Kidney capillary endothelial cell (primary cell): ENCODE measurements around the gene PBX1.

Experiments used
- DNase-seq: peaks from one replicate; pipeline ENCODE4 v3.0.0-alpha.2; 2018; ENCODE audit warnings: low spot score

The PBX1 gene

DNA sequence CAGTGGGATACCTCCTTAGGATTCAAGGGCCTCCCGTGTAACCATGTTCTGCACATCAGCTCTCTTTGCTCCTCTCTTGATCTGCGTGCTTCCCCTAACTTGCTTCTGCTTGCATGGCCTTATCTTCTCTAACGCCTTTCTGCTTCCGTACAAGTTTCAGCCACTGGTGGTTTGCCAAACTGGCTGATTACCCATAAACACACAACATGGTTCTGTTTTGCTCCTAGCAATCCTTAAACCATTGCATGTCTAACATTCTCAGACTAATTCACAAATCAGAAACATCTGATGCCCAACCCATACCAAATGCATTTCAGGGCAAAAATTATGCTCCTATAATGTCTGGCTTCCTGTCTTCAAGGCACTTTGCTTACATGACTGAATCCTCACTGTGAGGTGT lies 166.4 kb downstream of the PBX1 start:
- no peak for DNase-seq

DNA sequence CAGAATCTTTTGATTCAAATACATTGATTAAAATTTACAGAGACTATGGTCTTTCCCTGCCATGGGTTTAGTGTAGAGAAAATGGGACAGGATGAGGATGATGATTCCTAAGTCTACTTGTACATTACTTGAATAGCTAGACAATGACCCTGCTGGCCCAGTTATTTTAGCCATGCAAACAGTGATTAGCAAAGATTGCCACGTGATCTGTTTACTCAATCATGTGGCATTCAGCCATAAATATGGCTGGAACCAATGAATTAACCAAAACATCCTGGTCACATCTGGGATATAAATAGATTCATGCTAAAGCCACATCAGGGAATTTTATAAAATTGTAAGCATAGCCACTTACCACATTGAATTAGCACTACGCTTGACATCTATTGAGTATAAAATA lies 167.3 kb downstream of the PBX1 start:
- no peak for DNase-seq

DNA sequence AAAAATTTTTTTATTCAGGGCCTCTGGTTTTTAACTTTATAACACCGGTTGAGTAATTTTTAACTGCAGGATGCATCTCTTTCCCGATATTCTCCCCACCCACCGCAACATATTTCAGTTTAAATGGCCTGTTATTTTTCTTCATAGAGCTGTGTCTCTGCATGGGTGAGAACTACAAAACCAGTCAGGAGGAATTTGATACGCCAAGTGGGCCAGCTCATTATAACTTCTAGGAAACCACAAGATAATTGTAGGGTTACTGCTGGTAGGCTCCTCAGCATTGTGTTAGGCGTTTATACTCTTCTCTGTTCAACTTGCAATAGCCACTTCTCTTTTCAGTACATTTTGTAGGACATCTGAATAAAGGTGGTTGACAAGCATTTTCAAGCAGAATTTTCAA lies 169.7 kb downstream of the PBX1 start:
- DNase-seq = no peak

DNA sequence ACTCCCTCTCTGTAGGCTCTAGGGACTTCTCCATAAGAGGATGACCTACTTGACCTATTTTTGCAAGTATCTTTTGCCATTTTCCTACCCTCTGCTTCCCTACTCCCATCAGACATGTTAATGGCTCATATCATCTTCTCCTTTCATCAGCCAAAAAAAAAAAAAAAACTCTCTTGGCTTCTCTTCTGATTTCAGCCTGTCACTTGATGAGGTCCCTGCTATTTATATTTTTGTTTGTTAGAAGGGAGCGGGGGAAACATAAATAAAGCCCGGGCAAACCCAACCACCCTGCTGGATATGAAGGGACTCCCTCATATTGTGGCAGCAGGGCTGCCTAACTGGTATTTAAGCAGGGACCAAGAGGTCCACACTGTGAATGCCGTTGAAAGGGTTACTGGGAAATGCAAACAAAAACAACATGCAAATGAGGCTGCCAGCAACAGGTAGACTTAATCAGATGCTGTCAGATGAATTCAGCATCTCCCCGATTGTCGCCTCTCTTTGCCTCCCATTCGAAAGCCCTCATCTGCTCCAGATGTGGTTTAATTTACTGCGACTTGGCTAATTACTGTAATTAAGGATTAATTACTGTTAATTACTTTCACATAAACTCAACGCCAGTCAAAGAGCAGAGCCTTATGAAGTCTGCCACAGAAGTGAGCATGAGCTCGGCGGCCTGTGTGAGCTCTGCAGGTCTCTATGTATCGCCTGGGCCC lies 172.3 kb downstream of the PBX1 start:
- no peak for DNase-seq

DNA sequence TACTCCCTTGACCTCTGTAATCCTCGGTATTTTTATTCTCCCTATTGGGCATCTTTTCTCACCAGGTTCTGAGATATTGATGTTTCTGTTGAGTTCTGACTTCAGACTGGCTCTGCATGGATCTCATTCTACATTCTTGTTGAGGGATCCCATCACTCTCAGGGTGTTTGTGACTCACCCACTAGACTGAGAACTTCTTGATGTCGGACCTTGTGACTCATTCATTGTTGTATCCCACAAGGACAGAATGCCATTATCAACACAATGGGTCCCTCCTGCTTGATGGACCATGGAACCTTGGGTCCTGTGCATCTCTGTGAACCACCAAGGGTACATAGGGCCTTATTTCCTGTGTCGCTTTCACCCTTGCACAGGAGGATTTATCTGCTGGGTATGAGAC lies 174.1 kb downstream of the PBX1 start:
- DNase-seq = peak; percentile 42

DNA sequence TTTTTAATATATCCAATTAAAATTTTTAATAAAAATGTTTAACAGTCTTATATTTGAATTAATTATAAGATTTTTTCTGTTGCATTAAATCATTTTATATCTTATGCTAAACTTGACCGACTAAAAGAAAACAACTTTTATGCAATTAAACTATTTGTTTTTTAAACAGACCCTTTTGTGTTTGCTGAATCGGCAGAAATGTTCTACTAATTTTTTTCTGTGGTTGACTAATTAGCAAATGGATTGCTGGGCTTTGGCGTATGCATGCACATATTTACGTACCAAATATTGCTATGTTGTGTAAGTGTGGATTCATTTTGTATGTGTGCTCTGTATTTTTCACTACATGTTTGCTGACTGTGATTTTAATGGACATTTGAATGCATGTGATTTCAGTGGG lies 174.8 kb downstream of the PBX1 start:
- no peak for DNase-seq

DNA sequence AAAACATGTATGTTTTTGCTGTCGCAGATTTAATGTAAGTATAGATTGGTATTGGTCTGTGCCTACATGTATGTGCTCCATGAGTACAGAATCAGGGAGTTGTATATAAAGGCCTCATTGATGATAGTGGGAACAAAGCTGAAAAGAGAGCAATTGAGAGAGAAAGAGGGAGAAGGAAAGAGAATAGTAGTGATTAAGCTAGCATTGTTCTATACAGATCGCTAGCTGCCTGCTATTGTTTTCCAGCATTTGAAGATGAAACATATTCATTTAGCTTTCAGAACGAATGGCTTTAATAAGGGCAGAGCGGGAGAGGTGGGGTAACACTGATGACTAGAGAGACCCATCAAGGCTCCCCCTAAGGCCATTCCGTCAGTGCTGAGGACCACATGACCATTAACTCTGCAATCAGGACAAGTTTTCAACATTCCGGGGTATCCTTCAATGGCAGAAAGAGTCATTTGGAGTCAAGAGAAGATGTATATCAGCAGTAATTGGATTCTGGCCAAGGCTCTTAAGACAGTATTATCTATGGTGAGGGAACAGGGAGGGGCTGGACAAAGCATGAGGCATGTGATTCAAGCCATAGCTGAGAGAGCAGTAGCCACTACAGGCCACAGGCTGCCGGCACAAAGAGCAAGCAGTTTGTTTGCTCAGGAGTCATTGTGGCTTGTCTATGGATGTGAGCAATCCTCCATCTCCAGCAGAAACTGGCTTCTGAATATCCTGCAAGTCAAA lies 176.5 kb downstream of the PBX1 start:
- no peak for DNase-seq

DNA sequence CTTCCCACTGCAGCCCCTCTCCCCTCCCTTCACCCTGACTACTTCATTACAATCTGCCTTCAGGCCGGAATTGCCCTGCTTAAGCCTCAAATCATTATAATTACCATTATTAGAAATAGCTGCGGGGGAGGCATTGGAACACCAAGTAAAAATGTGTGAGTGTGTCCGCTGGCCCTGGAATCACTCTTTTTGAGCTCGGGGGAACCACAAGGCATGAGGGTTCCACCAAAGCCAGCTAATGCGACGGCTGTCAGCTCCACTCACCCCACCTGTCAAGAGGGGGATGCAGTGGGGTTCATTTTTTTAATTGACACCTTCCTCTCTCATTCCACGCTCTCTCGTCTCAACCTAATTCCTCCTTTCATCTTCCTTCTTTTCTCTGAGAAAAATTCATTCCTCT lies 177.2 kb downstream of the PBX1 start:
- no peak for DNase-seq

DNA sequence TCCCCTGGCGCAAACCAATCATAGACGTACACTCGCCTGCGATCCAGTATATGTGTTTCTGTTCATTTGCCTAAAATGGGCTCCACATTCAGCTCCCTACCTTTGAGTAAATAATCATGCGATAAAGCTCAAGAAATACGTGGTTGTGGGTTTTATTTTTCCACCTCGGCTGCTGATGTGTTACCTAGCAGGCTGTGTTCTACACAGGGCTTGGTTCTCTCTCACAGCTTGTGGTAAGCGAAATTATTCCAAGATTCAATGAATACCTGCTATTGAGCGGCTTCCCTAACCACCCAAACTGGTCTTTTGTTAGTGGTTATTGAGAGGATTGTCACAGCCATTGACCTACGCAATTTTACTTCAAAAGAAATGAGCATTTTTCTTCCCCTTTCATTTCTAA lies 180.2 kb downstream of the PBX1 start:
- DNase-seq = no peak

DNA sequence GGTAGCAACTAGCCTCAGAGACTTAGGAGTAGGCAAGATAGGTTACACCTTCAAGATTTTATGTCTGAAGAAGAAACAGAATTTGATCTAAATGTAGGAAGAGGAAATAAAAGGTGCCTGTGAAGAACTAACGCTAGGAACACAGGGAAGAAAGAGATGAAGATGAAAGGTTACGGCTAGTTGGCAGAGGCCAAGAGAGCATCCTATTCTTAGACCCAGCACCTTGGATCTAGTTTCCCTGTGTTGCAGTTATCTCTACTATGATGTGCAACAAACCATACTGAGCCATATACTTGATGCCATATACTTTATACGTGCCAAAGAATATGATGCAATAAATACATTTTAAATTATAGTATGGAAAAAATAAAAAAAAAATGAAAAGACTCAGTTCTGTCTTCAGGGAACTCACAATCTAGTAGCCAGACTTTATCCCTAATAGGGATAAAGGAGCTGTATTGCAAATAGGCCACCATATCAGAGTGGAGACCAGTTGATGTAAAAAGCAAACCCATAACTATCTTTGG lies 181.1 kb downstream of the PBX1 start:
- no peak for DNase-seq

DNA sequence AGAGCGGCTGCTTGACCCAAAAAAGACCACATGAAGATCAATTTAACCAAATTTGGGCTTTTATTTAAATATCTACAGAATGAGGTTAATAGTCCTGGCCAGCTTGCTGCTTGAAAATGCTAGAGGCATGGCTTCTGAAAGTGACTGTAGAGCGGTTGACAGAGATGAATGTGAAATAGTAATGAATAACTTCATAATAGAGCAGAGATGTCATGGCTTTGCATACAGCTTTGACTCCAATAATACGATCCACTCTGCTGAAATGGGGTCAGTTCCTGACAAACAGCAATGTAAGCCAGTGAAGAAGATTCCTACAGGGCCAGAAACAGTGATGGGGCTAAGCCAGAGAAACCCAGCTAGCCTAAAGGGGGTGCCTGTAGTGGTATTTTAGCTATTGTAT lies 183.8 kb downstream of the PBX1 start:
- DNase-seq = no peak

DNA sequence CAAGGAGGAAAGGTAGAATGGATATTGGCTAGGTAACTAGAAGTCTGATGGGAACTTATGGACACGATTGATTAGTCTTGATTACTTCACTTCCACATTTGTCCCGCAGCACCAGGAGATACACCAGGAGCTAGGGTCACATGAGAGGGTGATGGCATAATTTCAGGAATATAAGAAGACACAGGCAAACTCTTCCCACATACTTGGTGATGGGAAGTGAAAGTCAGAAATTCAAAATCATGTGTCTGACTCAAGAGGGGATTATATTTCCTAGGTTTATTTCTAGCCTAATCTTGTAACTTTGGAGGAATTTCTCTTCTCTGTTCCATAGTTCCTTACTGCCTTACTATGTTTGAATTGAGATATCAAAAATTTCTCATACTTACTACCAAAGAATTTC lies 185.0 kb downstream of the PBX1 start:
- DNase-seq = no peak

DNA sequence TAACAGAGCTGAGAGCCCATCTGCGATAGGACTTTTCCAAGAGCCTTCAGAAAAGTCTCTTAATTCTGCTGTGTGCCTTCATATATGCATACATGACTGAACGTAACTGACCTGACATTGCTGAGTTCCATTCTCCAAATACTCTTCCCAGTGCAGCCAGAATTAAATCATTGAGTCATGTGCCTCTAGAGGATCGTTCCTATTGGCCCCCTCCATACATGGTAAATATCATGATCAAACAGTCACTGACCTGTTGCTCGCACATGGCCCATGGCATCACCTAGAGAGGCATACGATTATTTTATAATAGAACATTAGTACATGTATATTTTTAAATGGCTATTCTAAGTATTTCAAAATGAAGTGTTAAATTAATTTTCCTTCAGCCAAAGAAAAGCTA lies 186.8 kb downstream of the PBX1 start:
- no peak for DNase-seq

DNA sequence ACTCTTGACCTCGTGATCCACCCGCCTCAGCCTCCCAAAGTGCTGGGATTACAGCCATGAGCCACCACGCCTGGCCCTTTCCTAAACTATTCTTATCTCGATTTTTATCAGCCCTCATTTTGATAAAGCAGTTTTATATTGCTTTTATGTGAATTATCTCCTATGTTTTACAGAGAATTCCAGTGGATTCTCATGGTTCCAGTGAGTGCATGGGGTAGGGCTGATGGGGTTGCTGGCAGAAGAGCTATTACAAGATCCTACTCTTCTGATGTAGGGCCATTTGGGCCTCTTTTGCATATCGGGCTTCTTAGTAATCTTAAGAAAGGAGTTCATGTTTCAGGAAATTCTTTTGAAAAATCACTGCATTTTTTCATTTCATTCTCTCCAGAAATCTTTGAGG lies 187.6 kb downstream of the PBX1 start:
- no peak for DNase-seq

DNA sequence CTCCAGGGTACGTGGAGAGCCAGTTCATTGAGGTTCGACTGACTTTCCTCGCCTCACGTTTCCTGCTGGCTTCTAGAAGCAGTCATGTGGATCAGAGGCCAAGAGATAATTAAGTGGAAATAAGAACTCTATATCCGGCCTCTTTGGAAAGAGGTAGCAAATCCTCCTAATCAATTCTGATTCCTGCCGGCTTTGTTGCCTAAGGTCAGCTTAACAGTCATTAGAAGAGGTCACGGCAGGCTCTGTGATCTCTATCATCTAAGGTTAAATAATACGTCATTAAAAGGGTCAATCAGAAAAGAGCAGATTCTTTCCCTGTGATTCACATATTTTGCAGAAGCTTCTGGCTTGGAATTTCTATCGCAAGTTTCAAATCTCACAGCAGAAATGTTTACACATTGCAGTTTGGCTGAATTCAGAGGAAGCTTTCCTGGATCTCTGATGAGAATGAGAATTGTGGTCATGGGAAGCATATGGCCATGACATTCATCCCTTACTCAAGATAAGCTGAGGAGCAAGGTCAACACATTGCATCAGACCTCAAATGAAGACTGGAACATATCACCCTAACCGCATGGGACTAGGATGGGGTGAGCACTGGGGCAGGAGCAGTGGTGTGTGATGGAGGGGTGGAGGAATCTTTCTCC lies 189.4 kb downstream of the PBX1 start:
- no peak for DNase-seq

DNA sequence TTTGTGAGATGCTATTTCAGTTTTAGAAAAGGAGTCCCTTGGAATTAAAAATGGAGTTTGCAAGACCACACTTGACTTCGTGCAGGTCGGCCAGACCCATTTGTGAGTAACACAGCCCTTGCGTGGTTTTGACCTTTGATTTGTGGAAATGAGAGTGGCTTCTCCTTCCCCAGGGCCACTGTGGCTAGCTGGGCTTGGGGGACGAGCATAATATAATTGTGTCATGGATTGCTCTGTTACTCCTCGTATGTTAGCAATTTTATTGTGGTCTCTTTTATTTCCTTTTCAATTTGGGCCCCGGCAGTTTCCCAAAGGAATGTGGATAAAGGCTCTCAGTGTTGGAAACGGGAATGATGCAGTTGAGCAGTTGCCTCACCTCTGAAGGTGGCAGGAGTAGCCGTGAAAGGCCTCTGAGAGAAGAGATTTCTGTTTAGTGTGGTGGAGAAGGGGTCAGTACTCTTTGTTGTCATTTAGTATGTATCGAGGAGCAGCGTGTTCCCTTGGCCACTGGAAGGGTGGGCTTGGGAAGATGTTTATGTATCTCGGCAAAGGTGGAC lies 194.6 kb downstream of the PBX1 start:
- no peak for DNase-seq

DNA sequence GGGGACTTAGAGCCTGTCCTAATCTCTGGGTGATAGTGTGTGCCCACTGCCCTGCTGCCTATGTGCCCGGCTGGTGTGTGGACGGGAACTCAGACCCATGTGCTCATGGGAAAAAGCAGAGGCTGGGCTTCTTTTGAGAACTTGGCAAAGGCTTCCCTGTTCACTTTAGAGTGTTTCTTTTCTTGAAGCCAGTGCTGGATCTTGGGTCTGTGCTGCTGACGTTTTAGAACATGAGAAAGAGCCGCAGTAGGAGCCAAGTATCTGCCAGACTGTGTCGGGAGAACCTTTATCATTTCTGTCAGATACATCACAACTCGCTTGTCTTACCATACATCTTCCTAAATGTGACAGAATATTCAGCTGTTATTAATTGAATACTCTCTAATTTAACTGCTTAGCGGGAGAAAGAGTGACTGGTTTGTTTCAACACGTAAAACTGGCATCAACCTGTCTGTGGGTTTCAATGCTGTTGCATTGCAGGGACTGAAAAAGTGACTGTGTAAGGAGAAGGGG lies 195.2 kb downstream of the PBX1 start:
- no peak for DNase-seq

DNA sequence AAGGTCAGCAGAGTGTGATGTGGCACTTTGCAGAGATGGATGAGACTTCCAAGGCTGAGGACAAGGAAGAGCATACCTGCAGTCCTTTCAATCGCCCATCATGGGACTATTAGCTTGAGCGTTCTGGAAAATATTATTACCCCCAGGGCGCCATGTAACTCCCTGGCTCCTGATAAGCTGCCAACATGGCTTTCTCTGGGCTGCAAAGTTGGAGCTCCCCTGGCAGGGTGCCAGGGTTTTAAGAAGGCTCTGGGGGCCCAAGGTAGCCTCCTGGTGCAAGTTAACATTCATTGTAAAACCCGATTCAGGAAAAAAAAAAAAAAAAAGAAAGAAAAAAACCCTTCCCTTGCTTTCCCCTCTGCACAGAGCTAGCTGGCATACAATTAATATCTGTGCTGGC lies 196.7 kb downstream of the PBX1 start:
- DNase-seq = no peak

DNA sequence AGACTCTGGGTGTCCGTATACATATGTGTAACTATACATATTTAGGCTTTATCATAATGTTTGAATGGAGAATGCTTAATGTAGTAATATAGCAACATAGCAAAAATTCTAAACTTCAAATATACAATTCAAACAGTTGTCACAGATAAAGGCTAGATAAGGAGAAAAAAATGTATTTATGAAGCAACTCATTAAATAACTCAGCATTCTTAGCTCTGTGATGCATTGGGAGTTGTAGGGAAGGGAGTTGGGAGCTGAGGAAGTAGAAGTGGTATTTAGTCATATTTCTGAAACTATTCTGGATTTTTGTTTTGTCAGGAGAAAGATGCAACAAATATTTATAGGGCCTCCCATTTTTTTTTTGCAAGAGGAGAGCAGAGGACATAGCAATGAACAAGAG lies 197.8 kb downstream of the PBX1 start:
- no peak for DNase-seq

DNA sequence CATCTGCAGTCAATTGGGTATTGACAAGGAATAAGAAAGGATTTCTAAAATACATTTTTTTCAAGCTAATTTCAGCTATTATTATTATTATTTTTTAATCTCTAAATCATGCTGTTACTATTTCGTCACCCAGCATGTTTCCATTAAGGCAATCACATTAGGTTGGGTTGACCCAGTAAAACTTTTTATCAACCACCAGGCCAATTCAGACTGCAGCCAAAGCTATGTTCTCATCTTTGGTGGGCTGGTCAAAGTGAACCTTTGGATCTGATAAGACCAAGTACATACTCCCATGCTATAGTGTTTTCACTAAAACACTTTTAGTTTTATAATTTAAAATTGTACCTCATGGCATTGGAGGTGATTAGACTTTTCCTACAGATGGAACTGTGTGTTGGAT lies 198.6 kb downstream of the PBX1 start:
- DNase-seq = no peak

DNA sequence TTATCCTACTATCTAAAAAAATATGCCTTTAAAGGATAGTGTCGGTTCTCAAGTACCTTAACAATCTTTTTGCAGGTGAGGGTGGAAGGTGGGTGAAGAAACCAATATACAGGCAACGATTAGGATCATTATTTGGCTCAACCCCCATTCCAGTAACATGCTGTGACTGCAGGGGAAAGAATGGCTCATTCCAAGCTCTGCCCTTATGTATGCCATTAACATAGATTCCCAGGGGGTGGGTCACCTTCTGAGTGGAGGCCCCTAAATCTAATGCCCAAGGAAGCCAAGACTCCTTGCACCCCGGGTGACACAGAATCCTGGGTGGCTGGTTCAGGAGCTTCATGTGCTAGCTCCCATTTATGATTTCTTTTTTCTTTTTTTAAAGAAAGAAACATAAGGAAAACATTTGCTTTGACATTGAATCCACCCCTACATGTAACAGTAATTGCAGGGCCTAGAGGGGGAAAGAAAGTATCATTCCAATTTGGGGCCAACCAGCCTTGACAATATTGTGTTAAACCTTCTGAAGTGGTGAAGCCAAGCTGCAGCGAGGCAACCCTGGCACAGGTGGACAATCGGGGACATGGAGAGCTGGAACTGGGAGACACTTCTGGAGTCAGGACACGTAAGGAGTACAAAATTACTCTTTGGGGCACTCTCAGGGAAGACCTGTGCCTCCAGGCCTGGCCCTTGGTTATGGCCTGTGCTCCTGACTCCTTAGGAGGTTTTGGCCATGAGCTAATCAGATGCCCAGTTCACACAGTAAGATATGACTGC lies 200.3 kb downstream of the PBX1 start:
- no peak for DNase-seq

DNA sequence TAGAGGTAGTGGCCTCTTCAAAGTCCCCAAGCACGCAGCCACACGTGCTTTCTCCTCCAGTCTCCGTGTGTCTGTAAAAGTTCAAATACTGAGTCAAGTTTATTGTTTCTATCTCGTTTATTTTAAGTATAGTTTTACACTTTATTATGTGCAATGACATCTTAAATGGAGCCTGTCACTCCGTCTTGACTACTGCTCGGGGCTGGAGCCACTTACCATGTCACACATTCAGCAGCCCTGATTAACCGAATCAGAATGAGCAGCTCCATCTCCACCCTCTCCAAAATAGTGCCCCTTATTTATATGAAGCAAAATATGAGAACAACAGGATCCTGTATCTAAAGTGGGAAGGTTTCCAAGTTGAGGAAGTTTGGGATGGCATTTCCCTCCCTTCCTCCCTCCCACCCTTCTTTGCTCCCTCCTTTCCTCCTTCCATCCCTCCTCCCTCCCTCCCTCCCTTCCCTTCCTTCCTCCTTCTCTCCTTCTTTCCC lies 201.0 kb downstream of the PBX1 start:
- no peak for DNase-seq
